CD8-positive, alpha-beta memory T cell (primary cell): ENCODE measurements around the gene IQSEC3. TPM values are rescaled to one million over a fixed set of nuclear protein-coding genes. Genes with fewer than 3 reads are reported as not detected.

Experiments used
- CTCF ChIA-PET: fragments of 350-600 bp; sonication (Branson Sonifier 250); formaldehyde crosslinking; loops from one replicate; lab custom pipeline; 2021; ENCODE audit warnings: antibody characterized with exemption; lab: Charles Lee
- POLR2A ChIA-PET: fragments of 350-600 bp; sonication (Branson Sonifier 250); formaldehyde crosslinking; loops from one replicate; lab custom pipeline; 2021; ENCODE audit warnings: antibody characterized with exemption; lab: Charles Lee
- DNase-seq, 5 donors: peaks; one replicate each; pipeline versions ENCODE4 v3.0.0 to v3.0.0-alpha.2; 2020 to 2022; ENCODE audit warnings: mixed read lengths in 1 of 5
- H3K27ac ChIP-seq: one replicate; pipeline ENCODE4 v1.7.0; 2013; ENCODE audit warnings: low read depth, mild to moderate bottlenecking, low read length, moderate library complexity
- H3K27me3 ChIP-seq: 2 replicates; pipeline ENCODE4 v1.7.0; 2013; ENCODE audit warnings: low read length, mild to moderate bottlenecking; ENCODE audit not compliant: insufficient read depth, poor library complexity, severe bottlenecking
- H3K36me3 ChIP-seq: 2 replicates; pipeline ENCODE4 v1.7.0; 2013; ENCODE audit warnings: mild to moderate bottlenecking, low read length, moderate library complexity; ENCODE audit not compliant: insufficient read depth
- H3K4me1 ChIP-seq: 2 replicates; pipeline ENCODE4 v1.7.0; 2013; ENCODE audit warnings: mild to moderate bottlenecking, low read length, moderate library complexity; ENCODE audit not compliant: insufficient read depth
- H3K4me3 ChIP-seq: 2 replicates; pipeline ENCODE4 v1.7.0; 2013; ENCODE audit warnings: mild to moderate bottlenecking, low read length
- H3K9me3 ChIP-seq: 2 replicates; pipeline ENCODE4 v1.7.0; 2013; ENCODE audit warnings: mild to moderate bottlenecking, low read length
- H3K27ac Mint-ChIP-seq, 8 donors: one replicate each; pipeline ENCODE4 v1.8.0; 2020 to 2021; ENCODE audit warnings: mixed read lengths in 8 of 8, mild to moderate bottlenecking in 6 of 8, inconsistent platforms in 3 of 8, moderate library complexity in 3 of 8
- H3K27me3 Mint-ChIP-seq, 2 donors: one replicate each; pipeline ENCODE4 v1.8.0; 2020 to 2021; ENCODE audit warnings: mixed read lengths in 2 of 2, mild to moderate bottlenecking in 1 of 2, moderate library complexity in 1 of 2
- H3K36me3 Mint-ChIP-seq, 3 donors: one replicate each; pipeline ENCODE4 v1.8.0; 2020 to 2021; ENCODE audit warnings: mixed read lengths in 3 of 3, inconsistent platforms in 1 of 3, mild to moderate bottlenecking in 1 of 3
- H3K4me1 Mint-ChIP-seq, 3 donors: one replicate each; pipeline ENCODE4 v1.8.0; 2020 to 2021; ENCODE audit warnings: mixed read lengths in 3 of 3, inconsistent platforms in 1 of 3, mild to moderate bottlenecking in 1 of 3
- H3K4me3 Mint-ChIP-seq, 7 donors: one replicate each; pipeline ENCODE4 v1.8.0; 2020 to 2021; ENCODE audit warnings: mixed read lengths in 7 of 7, mild to moderate bottlenecking in 6 of 7, moderate library complexity in 4 of 7, inconsistent platforms in 2 of 7
- H3K9me3 Mint-ChIP-seq, 5 donors: one replicate each; pipeline ENCODE4 v1.8.0; 2020 to 2022; ENCODE audit warnings: mixed read lengths in 5 of 5, mild to moderate bottlenecking in 3 of 5, moderate library complexity in 2 of 5, inconsistent platforms in 1 of 5
- polyA plus RNA-seq: library from polyadenylated mRNA; unstranded; fragments of 300-500 nt; fragmentation: Illumina TruSeq; gene quantifications from one replicate; pipeline ENCODE4 v1.2.3, GENCODE V29; 2021
- total RNA-seq, 2 experiments: library from RNA; stranded (reverse); gene quantifications; one replicate each; pipeline ENCODE4 v1.2.3, GENCODE V29; 2021

Gene IQSEC3
- total and polyA plus RNA-seq, 3 experiments from 2014 or later: 0.53 to 0.88 TPM; not detected in 1

- Mint-ChIP-seq H3K4me1 (peaks cover 0 to 11% (median 0%) of the 10 kb centered on the region in 3 donors), H3K9me3 (no peaks in the 10 kb centered on the region), H3K36me3 (no peaks in the 10 kb centered on the region), H3K27me3 (peaks cover 0 to 7% of the 10 kb centered on the region in 2 donors), H3K4me3 (no peak overlapping the region), H3K27ac (no peak overlapping the region)
- CTCF ChIA-PET: no interaction called here
- Histone ChIP-seq H3K9me3 (no peaks in the 10 kb centered on the region), H3K36me3 (no peaks in the 10 kb centered on the region), H3K4me3 (no peak overlapping the region), H3K27ac (no peak overlapping the region), H3K4me1 (no peaks in the 10 kb centered on the region), H3K27me3 (no peaks in the 10 kb centered on the region)
- POLR2A ChIA-PET: no interaction called here
- DNase-seq: no peak
These were observed 89.1 kb downstream of the IQSEC3 start for GRCh38 chr12:155646-156045.

GRCh38 chr12:156945-157344 is 90.4 kb downstream of the IQSEC3 start:
- H3K4me1 ChIP-seq: no peaks in the 10 kb centered on the region
- H3K27ac ChIP-seq: no peak overlapping the region
- ChIA-PET CTCF (no interaction called here), POLR2A (no interaction called here)
- H3K27me3 ChIP-seq: no peaks in the 10 kb centered on the region
- H3K9me3 ChIP-seq: no peaks in the 10 kb centered on the region
- Mint-ChIP-seq H3K27ac (no peak overlapping the region), H3K4me3 (no peak overlapping the region), H3K9me3 (no peaks in the 10 kb centered on the region), H3K36me3 (no peaks in the 10 kb centered on the region), H3K27me3 (peaks cover 0 to 7% of the 10 kb centered on the region in 2 donors), H3K4me1 (peaks cover 0 to 11% (median 0%) of the 10 kb centered on the region in 3 donors)
- H3K4me3 ChIP-seq: no peak overlapping the region
- H3K36me3 ChIP-seq: no peaks in the 10 kb centered on the region
- DNase-seq: no peak

GRCh38 chr12:157644-158043 is 91.1 kb downstream of the IQSEC3 start:
- H3K4me3 ChIP-seq: no peak overlapping the region
- Mint-ChIP-seq H3K27ac (no peak overlapping the region), H3K4me1 (peaks cover 0 to 7% (median 0%) of the 10 kb centered on the region in 3 donors), H3K36me3 (no peaks in the 10 kb centered on the region), H3K27me3 (peaks cover 0 to 6% of the 10 kb centered on the region in 2 donors), H3K9me3 (no peaks in the 10 kb centered on the region), H3K4me3 (no peak overlapping the region)
- ChIA-PET CTCF (no interaction called here), POLR2A (no interaction called here)
- DNase-seq: no peak
- no peaks in the 10 kb centered on the region for H3K4me1 ChIP-seq
- no peak overlapping the region for H3K27ac ChIP-seq
- no peaks in the 10 kb centered on the region for H3K36me3 ChIP-seq
- H3K27me3 ChIP-seq: no peaks in the 10 kb centered on the region
- no peaks in the 10 kb centered on the region for H3K9me3 ChIP-seq

- ChIA-PET POLR2A (no interaction called here), CTCF (interaction anchor here (1.2 kb wide), 1 partner anchor 10 kb away, joined by 3 read pairs; no protein-coding TSS in a partner anchor)
- Histone ChIP-seq H3K27me3 (no peaks in the 10 kb centered on the region), H3K36me3 (no peaks in the 10 kb centered on the region), H3K4me3 (no peak overlapping the region), H3K9me3 (no peaks in the 10 kb centered on the region), H3K27ac (no peak overlapping the region), H3K4me1 (no peaks in the 10 kb centered on the region)
- Mint-ChIP-seq H3K36me3 (no peaks in the 10 kb centered on the region), H3K4me3 (no peak overlapping the region), H3K27me3 (peaks cover 0 to 3% of the 10 kb centered on the region in 2 donors), H3K9me3 (no peaks in the 10 kb centered on the region), H3K27ac (no peak overlapping the region), H3K4me1 (no peaks in the 10 kb centered on the region)
- DNase-seq: no peak
These were observed 92.7 kb downstream of the IQSEC3 start for GRCh38 chr12:159156-159782.

- no peaks in the 10 kb centered on the region for H3K4me1 ChIP-seq
- Mint-ChIP-seq H3K9me3 (no peaks in the 10 kb centered on the region), H3K36me3 (no peaks in the 10 kb centered on the region), H3K27me3 (peaks cover 0 to 1% of the 10 kb centered on the region in 2 donors), H3K27ac (no peak overlapping the region), H3K4me3 (no peak overlapping the region), H3K4me1 (no peaks in the 10 kb centered on the region)
- no peaks in the 10 kb centered on the region for H3K9me3 ChIP-seq
- no peak for DNase-seq
- no peak overlapping the region for H3K27ac ChIP-seq
- no peak overlapping the region for H3K4me3 ChIP-seq
- H3K36me3 ChIP-seq: no peaks in the 10 kb centered on the region
- ChIA-PET CTCF (no interaction called here), POLR2A (no interaction called here)
- H3K27me3 ChIP-seq: no peaks in the 10 kb centered on the region
These were observed 94.3 kb downstream of the IQSEC3 start for GRCh38 chr12:160858-161257.

- ChIA-PET POLR2A (no interaction called here), CTCF (no interaction called here)
- Histone ChIP-seq H3K36me3 (no peaks in the 10 kb centered on the region), H3K4me1 (no peaks in the 10 kb centered on the region), H3K27ac (no peak overlapping the region), H3K9me3 (no peaks in the 10 kb centered on the region), H3K4me3 (no peak overlapping the region), H3K27me3 (no peaks in the 10 kb centered on the region)
- Mint-ChIP-seq H3K27ac (no peak overlapping the region), H3K4me1 (no peaks in the 10 kb centered on the region), H3K9me3 (no peaks in the 10 kb centered on the region), H3K27me3 (peaks cover 0 to 1% of the 10 kb centered on the region in 2 donors), H3K36me3 (no peaks in the 10 kb centered on the region), H3K4me3 (no peak overlapping the region)
- DNase-seq: no peak
These were observed 95.3 kb downstream of the IQSEC3 start for GRCh38 chr12:161823-162222.

- Mint-ChIP-seq H3K36me3 (no peaks in the 10 kb centered on the region), H3K4me1 (no peaks in the 10 kb centered on the region), H3K27me3 (peaks cover 1 to 3% of the 10 kb centered on the region in 2 donors), H3K9me3 (no peaks in the 10 kb centered on the region), H3K4me3 (no peak overlapping the region), H3K27ac (peak overlapping the region in 3 of 8 donors; percentile 32 to 77 (median 55))
- no peak overlapping the region for H3K27ac ChIP-seq
- CTCF ChIA-PET: no interaction called here
- no peaks in the 10 kb centered on the region for H3K27me3 ChIP-seq
- no peaks in the 10 kb centered on the region for H3K36me3 ChIP-seq
- H3K4me3 ChIP-seq: no peak overlapping the region
- POLR2A ChIA-PET: no interaction called here
- H3K9me3 ChIP-seq: no peaks in the 10 kb centered on the region
- DNase-seq: no peak
- H3K4me1 ChIP-seq: no peaks in the 10 kb centered on the region
These were observed 96.1 kb downstream of the IQSEC3 start for GRCh38 chr12:162467-163307.

GRCh38 chr12:163406-163986 is 96.9 kb downstream of the IQSEC3 start:
- Mint-ChIP-seq H3K27me3 (peaks cover 1 to 3% of the 10 kb centered on the region in 2 donors), H3K9me3 (no peaks in the 10 kb centered on the region), H3K4me1 (peaks cover 0 to under 1% (median under 1%) of the 10 kb centered on the region in 3 donors), H3K36me3 (no peaks in the 10 kb centered on the region), H3K27ac (no peak overlapping the region), H3K4me3 (no peak overlapping the region)
- H3K4me1 ChIP-seq: no peaks in the 10 kb centered on the region
- CTCF ChIA-PET: no interaction called here
- POLR2A ChIA-PET: no interaction called here
- no peaks in the 10 kb centered on the region for H3K36me3 ChIP-seq
- H3K4me3 ChIP-seq: no peak overlapping the region
- H3K27ac ChIP-seq: no peak overlapping the region
- no peaks in the 10 kb centered on the region for H3K27me3 ChIP-seq
- no peaks in the 10 kb centered on the region for H3K9me3 ChIP-seq
- DNase-seq: no peak
